ENCODE results near the gene ZNF576.
"Not testable (repeated sequence)": the region's sequence is repeated elsewhere in the genome, so short reads cannot be mapped to it uniquely, and the experiment has no call there.

ZNF576 gene

DNA sequence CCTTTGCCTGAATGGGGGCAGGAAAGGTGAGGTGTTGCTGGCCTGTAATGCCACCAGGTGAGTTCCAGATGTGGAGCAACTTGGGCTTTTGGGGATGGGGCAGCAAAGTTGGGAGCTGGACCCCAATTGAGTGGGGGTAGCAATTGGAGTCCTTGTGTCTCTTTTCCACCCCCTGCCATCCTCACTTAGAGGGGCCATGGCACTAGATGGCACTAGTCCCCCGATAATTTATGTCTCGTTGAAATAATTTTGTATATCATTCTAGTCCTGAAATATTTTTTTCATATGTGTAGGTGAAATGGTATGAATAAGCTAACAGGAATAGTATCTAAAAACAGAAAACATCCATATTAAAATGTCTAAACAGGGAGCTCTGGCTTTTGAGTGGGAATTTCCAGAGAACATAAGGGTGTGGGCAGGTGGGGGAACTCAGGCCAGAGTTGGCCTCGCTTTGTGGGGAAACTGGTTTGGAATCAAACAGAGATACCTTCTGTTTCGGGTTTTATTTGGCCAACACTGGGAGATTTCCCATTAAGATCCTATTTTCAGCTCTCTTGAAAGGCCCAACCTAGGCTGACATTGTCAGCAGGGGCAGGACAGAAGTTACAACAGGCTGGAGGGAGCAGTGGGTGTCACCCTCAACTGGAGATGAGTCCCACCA lies 3.4 kb downstream of the ZNF576 start:
- DNase-seq (ENCODE audit: low read depth): no peak

- DNase-seq (ENCODE audit: low read depth): not testable (repeated sequence)
These were observed 3.9 kb downstream of the ZNF576 start for GRCh38 chr19:43600326-43600725.

- DNase-seq (ENCODE audit: low read depth): no peak
These were observed 9.6 kb downstream of the ZNF576 start for GRCh38 chr19:43605875-43606568.

DNA sequence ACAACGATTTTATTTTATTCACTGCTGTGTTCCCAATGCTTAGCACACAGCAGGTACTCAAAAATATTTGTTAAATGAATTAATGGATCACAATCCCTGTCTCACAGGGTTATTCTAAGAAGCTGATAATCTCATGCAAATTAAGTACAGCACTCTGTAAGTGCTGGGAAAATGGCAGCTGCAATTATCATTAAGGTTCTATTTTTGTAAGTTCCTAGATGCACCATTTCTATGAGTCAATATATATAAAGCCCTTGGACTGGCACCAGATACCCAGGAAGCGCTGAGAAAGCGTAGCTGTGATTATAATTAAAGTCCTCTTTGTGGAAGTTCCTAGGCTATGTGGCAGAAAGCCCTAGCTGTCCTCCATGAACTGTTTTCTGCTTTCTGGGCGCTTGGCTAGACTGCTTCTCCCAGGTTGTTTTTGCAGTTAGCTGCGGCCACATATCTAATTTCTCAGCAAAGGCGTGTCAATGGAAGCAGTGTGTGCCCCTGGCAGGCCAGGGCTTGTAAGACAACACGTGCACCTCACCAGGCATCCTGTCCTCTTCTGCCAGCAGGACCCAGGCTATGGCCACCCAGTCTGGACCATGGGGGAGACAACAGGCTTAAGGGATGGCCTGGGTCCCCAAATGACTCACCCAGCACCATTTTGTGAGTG lies 10.3 kb downstream of the ZNF576 start:
- no peak for DNase-seq (ENCODE audit: low read depth)

GRCh38 chr19:43607238-43608205 lies 11.1 kb downstream of the ZNF576 start:
- no peak for DNase-seq (ENCODE audit: low read depth)

DNA sequence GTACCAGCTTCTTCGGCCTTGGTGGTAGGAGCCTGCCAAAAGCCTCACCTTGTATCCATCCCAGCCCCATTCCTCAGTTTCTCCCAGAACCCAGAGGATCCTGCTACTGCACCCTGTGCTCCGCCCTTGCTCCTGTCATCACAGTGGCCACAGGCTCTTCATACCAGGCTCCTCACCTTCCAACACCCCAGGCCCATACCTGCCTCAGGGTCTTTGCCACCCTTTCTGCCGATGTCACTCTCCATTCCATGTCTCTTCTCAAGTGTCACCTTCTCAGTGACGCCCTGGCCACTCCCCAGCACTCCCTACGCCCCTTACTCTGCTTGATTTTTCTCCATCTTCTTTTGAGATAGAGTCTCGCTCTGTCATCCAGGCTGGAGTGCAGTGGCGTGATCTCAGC lies 13.5 kb downstream of the ZNF576 start:
- no peak for DNase-seq (ENCODE audit: low read depth)

DNA sequence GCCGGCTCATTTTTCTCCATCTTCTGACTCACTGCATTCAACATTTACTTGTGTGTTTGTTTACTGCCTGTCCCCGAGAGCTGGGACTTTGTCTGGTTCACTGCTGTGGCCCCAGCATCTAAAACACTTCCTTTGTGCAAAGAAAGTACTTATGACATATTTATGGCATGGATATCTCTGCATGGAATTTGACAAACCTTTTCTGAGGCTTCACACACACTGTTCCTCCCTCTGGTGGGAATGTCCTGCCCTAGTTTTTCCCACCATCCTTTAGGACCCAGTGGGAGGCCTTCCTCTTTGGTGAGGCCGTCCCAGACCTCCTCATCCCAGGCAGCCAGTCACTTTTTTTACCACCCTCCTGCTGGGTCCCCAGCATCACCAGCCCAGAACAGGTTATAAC lies 14.1 kb downstream of the ZNF576 start:
- no peak for DNase-seq (ENCODE audit: low read depth)

DNA sequence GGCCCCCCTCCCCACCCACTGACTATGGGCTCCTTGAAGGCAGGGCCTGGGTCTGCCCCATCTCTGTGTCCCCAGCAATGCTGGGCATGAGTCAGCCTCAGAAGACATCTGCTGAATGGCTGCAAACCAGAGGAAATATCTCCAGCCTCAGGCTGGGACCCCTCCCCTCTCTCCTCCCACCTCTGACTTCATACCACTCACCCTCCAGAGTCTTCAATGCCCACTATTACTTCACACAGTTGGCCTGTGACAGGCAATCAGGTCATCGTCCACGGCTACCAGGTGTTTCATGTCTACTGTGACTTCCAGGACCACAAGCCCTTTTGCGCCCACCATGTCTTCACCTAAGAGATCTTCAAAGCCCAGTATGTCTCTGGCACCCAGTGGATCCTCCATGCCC lies 15.4 kb downstream of the ZNF576 start, which contains the start of gene SRRM5:
Gene SRRM5 (plus strand): TSS at position 301 of the 400 bp plus-strand sequence. CDS start 34 bp downstream, at position 335.
- no peak for DNase-seq (ENCODE audit: low read depth)

DNA sequence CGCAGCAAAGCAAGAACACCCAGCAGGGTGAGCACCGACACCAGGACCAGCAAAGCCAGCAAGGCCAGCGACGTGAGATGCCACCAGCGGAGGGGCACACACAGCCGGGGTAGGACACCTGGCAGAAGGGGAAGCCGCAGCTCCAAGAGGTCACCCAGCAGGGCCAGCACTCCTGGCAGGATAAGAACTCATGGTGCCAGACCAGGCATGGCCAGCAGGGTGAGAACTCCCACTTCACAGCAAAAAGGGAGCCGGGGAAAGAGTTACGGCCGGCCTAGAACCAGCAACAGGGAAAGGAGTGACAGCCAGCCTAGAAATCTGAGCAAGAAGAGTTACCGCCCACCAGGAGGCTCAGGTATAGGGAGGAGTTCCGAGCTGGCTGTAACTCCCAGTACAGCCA lies 16.0 kb downstream of the ZNF576 start:
- DNase-seq (ENCODE audit: low read depth): no peak

- DNase-seq (ENCODE audit: low read depth): no peak
These were observed 19.9 kb downstream of the ZNF576 start for GRCh38 chr19:43616306-43616705.

GRCh38 chr19:43616954-43617353 lies 20.6 kb downstream of the ZNF576 start:
- DNase-seq (ENCODE audit: low read depth): no peak

GRCh38 chr19:43618921-43619261 lies 22.5 kb downstream of the ZNF576 start:
- no peak for DNase-seq (ENCODE audit: low read depth)

DNA sequence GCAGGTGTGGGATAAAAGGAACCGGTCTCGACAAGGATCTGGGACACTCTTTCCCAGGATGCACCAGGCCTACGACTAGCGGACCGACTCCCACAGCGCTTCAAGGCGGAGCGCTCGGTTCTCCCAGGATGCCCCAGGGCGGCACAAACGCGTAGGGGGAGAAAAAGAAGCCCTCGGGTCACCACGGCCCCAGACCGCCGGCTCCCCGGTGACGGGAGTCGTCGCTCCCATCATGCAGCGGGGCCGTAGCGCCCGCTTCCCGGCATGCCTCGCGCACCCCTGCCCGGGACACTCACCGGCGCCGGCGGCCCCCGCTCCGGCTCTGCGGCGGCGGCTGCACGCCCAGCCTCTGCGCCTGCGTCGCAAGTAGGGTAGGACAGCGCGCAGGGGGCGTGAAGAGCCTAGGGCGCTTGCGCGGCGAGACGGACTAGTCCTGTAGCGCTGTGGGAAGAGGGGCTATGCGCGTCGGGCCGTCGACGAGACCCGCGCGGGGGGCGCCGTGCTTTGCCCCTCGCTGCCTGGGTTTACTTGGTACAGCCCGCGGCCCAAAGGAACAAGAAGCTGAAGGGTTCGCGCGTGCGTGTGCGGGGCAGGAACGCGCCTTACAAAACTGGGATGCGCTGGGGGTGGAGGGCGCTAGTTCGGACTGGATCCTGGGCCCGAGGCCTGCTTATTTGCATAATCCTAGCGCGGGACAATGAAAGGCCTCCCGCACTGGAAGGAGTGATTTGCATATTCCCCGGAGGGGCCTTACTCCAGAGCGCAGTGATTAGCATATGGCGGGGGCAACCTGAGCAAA lies 23.1 kb downstream of the ZNF576 start, which contains the start of gene ZNF428:
Gene ZNF428 (minus strand): TSS at position 368 of the 799 bp plus-strand sequence. CDS start 5,325 bp downstream, outside the sequence.
- peak; percentile 78 for DNase-seq (ENCODE audit: low read depth)

DNA sequence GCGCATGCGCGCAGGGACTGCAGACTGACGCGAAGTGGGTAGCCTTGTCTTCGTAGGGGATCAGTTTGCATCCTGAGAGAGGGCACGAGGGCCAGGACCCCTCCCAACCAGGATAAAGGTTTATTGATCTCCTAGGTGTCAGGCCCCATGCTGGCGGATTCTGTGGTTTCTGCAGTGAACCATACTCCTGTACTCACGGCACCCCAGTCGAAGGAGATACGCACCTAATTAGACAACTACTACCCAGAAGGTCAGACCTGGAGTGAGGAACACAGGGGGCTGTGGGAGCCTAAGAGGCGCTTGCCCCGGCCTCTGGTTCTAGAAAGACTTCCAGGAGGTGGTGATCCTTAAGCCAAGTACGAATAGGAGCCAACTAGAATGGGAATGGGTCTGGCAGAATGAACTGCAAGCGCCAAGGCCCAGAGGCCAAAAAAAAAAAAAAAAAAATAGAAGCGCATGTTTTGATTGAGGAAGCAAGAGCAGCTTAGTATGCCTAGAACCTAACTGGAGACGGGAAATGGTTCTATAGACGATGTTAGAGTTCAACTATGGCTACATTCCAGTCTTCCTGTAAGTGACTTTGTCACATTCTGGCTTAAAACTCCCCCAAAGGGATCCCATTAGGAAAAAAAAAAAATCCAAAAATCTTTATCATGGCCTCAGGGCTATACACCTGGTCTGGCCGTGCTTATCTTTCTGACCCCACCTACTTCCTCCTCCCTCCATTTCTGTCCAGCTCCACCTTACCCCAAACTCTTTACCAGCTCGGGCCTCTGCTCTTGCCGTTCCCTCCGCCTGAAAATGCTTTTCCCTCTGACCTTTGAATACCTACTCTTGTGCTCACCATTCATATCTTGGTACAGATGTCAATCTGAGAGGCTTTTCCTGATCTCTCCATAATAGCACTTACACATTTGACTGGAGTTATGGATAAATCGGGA lies 23.9 kb downstream of the ZNF576 start:
- DNase-seq (ENCODE audit: low read depth): peak; percentile 71

DNA sequence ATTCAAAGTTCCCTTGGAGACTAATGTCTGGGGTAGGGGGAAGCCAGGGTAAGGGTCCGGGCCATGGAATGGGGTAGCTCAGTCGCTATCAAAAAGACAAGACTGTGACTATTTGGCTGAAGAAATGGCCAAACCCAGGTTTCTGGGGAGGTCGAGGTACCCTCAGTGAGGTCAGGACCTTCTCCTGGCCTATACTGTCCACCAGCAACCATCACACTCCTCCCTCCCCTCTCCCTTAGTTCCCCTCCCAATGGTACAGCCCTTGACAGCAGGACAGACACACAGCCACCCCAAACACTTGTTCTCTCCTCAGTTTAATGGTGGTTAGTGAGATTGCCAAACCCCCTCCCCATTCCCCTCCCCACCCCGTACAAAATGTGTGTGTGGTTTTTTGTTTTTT lies 25.7 kb downstream of the ZNF576 start:
- no peak for DNase-seq (ENCODE audit: low read depth)

- DNase-seq (ENCODE audit: low read depth): no peak
These were observed 26.6 kb downstream of the ZNF576 start for GRCh38 chr19:43622956-43623355.

- DNase-seq (ENCODE audit: low read depth): no peak
These were observed 27.7 kb downstream of the ZNF576 start for GRCh38 chr19:43623889-43624670.

GRCh38 chr19:43624933-43625332 lies 28.5 kb downstream of the ZNF576 start:
- DNase-seq (ENCODE audit: low read depth): peak; percentile 70

DNA sequence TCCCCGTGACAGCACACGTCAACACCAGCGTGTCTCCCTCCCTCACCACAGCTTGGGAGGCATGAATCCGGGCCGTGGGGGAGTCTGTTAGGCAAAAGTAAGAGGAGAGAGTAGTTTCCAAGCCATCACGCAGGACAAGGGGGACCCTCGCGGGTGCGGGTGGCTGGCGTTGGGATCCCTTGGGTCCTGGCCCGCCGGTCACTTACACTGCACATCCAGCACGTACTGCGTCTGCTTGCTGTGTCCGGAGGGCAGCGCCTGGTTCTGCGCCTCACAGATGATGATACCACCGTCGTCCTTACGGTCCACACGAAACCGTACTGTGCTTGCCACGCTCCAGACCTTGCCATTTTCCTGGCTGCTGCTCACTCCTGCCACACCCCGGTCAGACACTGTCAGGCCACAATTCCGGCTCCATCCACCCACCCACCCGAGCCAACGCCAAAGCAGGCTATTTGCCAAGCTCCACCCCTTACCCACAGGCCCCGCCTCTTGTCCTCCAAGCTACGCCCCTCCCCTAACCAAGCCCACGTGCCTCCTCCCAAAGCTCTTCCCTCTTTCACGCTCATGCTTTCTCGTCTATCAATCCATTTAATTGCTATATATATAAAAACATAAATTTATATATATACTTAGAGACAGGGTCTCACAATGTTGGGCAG lies 29.7 kb downstream of the ZNF576 start:
- DNase-seq (ENCODE audit: low read depth): no peak

All from activated T-helper 1 cell treated with Interleukin-2 at 50 U/mL for 16 hours (primary cell).